ENCODE measurements around the gene EIF3A. TPM values are rescaled to one million over a fixed set of nuclear protein-coding genes. Genes with fewer than 3 reads are reported as not detected.

The EIF3A gene
- total and polyA plus RNA-seq, 2 of the 8 experiments (the other 6 are each of a cell fraction or from before 2014, with no cell fraction given): 26.8 to 209 TPM

- FAIRE-seq (no peak), DNase-seq (ENCODE audit: low read depth in 1 of 2, low spot score in 2 of 2) (no peak)
- no peak overlapping the region for H3K27ac ChIP-seq (ENCODE audit: low read depth, low read length)
- TF ChIP-seq PHF8 (conservative IDR thresholded peaks at IDR 0.05; ENCODE audit: low read depth, low read length) (no peak), SUZ12 (IDR thresholded peaks at IDR 0.05; ENCODE audit: low read length) (no peak), BCL11A (IDR thresholded peaks at IDR 0.05; ENCODE audit: low read depth in 2 of 2, low read length in 2 of 2) (no peak), SIN3A (conservative IDR thresholded peaks at IDR 0.05 in 1 of 2, IDR thresholded peaks at IDR 0.05 in 1 of 2; ENCODE audit: low read depth in 1 of 2, low read length in 2 of 2) (no peak), ZNF274 (IDR thresholded peaks at IDR 0.05; ENCODE audit: borderline replicate concordance, extremely low read depth, low read length) (no peak)
Observed at GRCh38 chr10:119049777-119050176, 30.8 kb downstream of the EIF3A start.

More at GRCh38 chr10:119049777-119050176, 30.8 kb downstream of the EIF3A start:
- no peak overlapping the region for H3K56ac ChIP-seq (replicated peaks; ENCODE audit: insufficient read length, low read depth, low read length)
- POLR2A ChIA-PET (ENCODE audit: partially characterized antibody): interaction anchor here (0.7 to 1.8 kb wide), 6 partner anchors 10 to 30 kb away, joined by 3 to 4 read pairs (median 3); partner anchors contain the start of gene EIF3A
- CTCF ChIA-PET (ENCODE audit: partially characterized antibody): no interaction called here
- no peak overlapping the region for H2AK5ac ChIP-seq (ENCODE audit: low read depth, low read length)
- H3K14ac ChIP-seq (ENCODE audit: insufficient read length): no peak overlapping the region
- H3K9ac ChIP-seq (replicated peaks in 1 of 4; ENCODE audit: extremely low read depth in 1 of 4, low read depth in 3 of 4, low read length in 3 of 4): no peak overlapping the region
- no peak overlapping the region for H4K91ac ChIP-seq (replicated peaks; ENCODE audit: insufficient read length, low read length)
- H3K79me2 ChIP-seq (ENCODE audit: control insufficient read depth in 1 of 2, insufficient read depth in 2 of 2, low read length in 2 of 2): peaks cover 0 to 91% of the 10 kb centered on the region in 2 experiments; a peak in 3 of 4 replicates
- no peak overlapping the region for H2BK20ac ChIP-seq (ENCODE audit: low read length)
- no peak overlapping the region for H3K4ac ChIP-seq (replicated peaks; ENCODE audit: insufficient read length, low read depth, low read length)
- H3K4me2 ChIP-seq (ENCODE audit: insufficient read depth in 1 of 2, low read depth in 2 of 2, low read length in 2 of 2): no peak overlapping the region
- peaks cover 10 to 14% of the 10 kb centered on the region in 2 experiments for H4K20me1 ChIP-seq (replicated peaks in 1 of 2; ENCODE audit: control insufficient read depth in 1 of 2, insufficient read depth in 2 of 2, low read length in 2 of 2)
- H4K8ac ChIP-seq (ENCODE audit: extremely low read depth, insufficient read depth, low read length): no peak overlapping the region
- H3K18ac ChIP-seq (ENCODE audit: extremely low read depth, low read length): no peak overlapping the region
- H4K5ac ChIP-seq (ENCODE audit: insufficient read length, low read depth, low read length): no peak overlapping the region
- no peak overlapping the region for H2BK12ac ChIP-seq (ENCODE audit: low read depth, low read length)
- H3K9me3 ChIP-seq (ENCODE audit: insufficient read depth in 2 of 2, low read depth in 1 of 2, low read length in 1 of 2): no peaks in the 10 kb centered on the region
- no peaks in the 10 kb centered on the region for H3K4me1 ChIP-seq (replicated peaks in 1 of 4; ENCODE audit: control insufficient read depth in 3 of 4, insufficient read depth in 4 of 4, low read length in 3 of 4)
- no peak overlapping the region for H3K23ac ChIP-seq (ENCODE audit: insufficient read length)
- no peak overlapping the region for H2BK120ac ChIP-seq (replicated peaks; ENCODE audit: low read depth, low read length)
- no peak overlapping the region for H2BK15ac ChIP-seq (ENCODE audit: low read length)
- no peak overlapping the region for H2AFZ ChIP-seq (ENCODE audit: low read length)
- no peak overlapping the region for H3K4me3 ChIP-seq (ENCODE audit: extremely low read depth in 1 of 4, insufficient read depth in 2 of 4, low read depth in 3 of 4, low read length in 4 of 4)
- H3K23me2 ChIP-seq (ENCODE audit: low read depth, low read length): no peaks in the 10 kb centered on the region
- H3K79me1 ChIP-seq (ENCODE audit: low read depth, low read length): peaks cover 6% of the 10 kb centered on the region; the same call in 1 of the 2 replicates
- no peak overlapping the region for H2BK5ac ChIP-seq (ENCODE audit: low read depth, low read length)
- H3K36me3 ChIP-seq (ENCODE audit: control insufficient read depth in 2 of 4, insufficient read depth in 4 of 4, low read length in 3 of 4): peaks cover 55 to 100% (median 85%) of the 10 kb centered on the region in 4 experiments
- H3K27me3 ChIP-seq (replicated peaks in 1 of 4; ENCODE audit: control insufficient read depth in 3 of 4, extremely low read depth in 1 of 4, insufficient read depth in 3 of 4, low read length in 3 of 4): no peaks in the 10 kb centered on the region
- 88 to 100% methylated on average over 13 to 14 of the region's 14 CpGs for WGBS, 2 experiments (ENCODE audit: extremely low coverage in 1 of 2, insufficient coverage in 1 of 2, insufficient read length in 1 of 2, insufficient replicate concordance in 2 of 2, low coverage in 1 of 2, low lambda C conversion rate in 2 of 2, missing lambda C conversion rate in 1 of 2)
